NOMO-1 (cell line): ENCODE results near the gene ARHGAP10.
"Not testable (repeated sequence)": the region's sequence is repeated elsewhere in the genome, so short reads cannot be mapped to it uniquely, and the experiment has no call there.

ENCODE experiments used
- DNase-seq, 2 experiments: peaks; one replicate each; lab custom pipeline; 2025; ENCODE audit not compliant: unreplicated experiment in 2 of 2; lab: John Stamatoyannopoulos, UW

ARHGAP10 gene

DNA sequence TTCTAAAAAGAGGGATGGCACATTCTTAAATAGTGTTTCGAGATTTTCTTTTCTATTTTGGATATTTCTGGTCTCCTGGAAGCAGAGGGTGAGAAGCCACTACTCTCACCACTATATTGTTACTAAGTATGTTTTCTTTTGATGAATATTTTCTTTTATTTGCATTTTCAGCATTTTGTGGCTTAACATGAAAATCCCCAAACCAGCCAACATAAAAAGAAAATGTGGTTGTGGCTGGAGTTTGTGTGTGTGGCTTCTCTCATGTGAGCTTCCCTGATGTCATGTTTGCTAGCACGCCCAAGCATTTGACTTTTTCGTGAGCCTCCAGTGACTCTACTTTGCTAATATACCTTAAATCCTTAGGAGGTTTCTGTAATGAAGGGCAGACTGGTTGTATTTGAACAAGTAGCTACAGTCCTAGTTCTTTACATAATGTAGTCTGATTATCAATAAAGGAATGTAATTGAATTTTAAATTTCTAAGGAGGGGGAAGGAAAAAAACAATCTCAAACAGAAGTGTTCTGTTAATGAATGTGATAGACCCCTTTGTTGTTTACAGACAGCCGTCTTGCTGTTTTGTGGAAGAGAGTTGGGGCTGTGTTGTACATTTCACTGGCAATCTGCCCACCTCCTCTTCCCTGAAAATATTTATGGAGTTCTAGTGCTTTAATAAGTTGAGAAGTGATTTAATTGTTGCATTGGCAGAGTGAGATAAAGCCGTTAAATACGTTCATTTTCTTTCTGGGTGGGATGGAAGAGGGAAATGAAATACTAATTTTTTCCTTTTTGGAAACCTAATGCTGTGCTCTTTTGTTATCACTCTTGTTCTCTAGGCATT is 114.6 kb downstream of the ARHGAP10 start:
- DNase-seq, result no peak

DNA sequence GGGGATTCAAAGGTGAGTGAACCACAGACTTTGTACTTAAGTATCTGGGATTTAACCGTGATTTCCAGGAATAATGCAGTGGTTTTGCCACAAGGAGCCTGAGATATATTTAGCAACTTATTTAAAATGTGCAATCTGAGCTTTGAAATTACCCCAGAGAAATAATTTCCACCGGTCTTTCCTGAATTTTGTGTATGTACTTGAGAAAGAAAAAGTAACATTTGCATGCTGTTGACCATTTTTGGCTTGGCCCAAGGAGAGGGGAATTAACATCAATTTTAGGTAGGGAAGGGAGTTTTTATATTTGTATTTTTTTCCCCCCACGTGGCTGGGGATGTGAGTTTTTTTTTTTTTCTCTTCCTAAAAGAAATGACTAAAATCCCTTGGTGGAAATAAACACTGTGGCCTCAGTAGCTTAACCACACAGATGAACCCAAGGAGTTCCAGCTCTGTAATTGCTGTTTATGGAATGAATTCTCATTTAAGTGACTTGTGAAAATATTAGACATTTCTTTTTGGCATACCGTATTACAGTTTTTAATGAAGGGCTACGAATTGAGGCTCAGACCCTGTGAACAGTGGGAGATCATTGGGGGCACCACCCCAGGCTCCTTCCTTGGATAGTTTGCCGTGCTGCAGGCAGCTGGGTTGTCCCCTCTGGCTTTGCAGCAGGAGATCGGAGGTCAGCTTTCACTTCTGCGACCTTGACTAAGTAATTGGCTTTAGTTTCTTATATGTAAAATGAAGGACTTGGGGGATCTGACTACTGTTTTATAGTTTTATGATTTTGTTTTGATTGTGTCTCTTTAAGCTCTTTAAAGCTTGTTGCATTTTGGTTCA is 116.1 kb downstream of the ARHGAP10 start:
- no peak for DNase-seq

DNA sequence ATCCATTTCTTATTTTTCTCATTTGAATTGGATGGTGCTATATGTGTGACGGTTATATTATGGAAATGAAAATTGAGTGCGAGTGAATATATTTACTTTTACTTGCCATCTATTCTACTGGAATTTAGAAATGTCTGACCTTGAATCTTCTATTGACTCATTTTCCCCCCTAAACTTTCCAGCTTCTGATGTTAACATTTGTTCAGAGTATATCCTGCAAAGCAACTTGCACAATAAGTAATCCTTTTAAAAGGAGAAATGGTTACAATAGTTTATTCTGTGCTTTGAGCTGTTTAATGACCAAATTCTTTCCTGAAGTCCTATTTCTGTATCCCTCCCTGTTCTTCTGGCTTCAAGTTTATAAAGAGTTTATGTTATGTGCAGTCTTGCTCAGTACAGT is 116.7 kb downstream of the ARHGAP10 start:
- DNase-seq, result no peak

DNA sequence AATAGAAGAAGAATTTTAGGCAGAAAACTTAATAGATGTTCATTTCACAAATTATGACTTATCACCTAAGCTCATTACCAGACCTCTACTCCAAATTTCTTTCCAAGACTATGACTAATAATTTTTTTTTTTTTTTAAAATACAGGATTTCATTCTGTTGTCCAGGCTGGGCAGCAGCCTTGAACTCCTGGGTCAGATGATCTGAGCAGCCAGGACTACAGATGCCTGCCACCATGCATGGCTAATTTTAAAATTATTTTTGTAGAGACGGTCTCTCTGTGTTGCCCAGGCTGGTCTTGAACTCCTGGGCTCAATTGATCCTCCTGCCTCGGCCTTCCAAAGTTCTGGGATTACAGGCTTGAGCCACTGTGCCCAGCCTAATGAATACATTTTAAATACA is 119.2 kb downstream of the ARHGAP10 start:
- no peak for DNase-seq

DNA sequence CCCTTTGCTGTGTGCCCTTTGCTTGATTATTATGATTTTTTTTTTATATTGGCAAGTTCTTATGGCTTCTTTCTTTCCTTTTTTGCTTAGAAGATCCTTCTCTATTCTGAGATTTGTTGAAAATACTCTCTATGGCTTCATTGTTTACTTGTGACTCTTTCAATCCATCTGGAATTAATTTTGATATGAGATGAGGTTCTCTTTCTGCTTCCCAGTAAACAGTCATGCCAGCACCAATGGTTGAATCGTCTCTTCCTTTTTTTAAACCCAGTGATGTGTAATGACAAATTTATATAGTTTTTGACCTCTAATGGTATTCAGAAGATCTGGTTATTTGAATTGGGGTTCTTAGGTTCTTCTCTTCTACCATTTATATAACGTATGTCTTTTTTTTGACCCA is 121.8 kb downstream of the ARHGAP10 start:
- DNase-seq, result no peak

DNA sequence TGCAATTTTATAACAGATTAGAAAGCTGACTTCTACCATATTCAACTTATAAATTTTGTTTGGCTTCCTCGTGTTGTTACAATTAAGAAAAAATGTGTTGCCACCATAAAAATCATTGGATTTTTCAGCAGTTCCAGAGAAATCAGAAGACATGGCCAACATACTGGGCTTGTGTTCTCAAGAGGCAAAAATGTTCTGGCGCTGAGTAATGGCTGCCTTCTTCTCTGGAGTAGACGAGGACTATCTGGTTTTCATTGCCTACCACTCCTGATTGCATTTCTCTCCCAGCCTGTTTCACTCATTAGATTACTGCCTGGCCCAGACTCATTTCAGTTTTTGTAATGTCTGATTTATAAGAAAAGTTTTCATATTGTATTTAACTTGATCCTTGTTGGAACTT is 122.3 kb downstream of the ARHGAP10 start:
- DNase-seq, result no peak

DNA sequence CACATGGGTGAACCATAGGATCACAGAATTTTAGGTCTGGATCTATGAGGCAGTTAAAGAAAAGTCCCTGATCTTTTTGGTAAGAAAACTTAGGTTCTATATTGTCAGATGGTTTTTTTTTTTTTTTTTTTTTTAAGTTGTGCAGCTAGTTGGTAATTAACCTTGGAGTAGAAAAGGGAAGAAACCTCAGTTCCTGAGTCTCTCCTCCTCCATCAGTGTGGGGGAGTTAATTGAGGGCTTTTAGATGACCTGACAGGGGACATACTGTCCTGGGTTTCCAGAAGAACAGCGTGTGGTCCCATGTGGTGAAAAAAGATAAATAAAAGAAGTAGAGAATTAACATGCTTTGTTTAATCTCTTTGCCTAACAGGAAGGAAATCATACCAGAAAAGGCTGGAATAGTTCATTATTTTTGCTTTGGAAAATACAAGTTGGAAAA is 123.7 kb downstream of the ARHGAP10 start:
- DNase-seq, result peak in 1 of 2 experiments; percentile 13

DNA sequence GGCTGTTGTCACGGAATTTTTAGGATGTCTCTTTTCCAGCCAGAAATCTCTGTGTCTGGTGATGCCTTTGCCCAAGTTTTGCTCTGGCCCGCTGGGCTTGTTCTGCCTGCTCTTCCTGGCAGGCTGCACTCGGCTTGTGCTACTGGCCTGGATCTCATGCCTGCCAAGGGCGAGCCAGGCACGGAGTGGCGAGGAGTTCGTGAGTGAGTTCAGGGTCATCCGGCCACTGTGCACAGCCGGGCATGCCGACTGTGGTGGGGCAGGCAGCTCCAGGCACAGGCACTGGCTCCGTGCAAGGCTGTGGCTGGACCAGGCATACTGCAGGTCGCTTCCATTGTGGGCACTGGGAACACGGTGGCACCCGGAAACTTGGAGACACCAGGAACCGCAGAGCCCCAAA is 129.1 kb downstream of the ARHGAP10 start:
- no peak for DNase-seq

DNA sequence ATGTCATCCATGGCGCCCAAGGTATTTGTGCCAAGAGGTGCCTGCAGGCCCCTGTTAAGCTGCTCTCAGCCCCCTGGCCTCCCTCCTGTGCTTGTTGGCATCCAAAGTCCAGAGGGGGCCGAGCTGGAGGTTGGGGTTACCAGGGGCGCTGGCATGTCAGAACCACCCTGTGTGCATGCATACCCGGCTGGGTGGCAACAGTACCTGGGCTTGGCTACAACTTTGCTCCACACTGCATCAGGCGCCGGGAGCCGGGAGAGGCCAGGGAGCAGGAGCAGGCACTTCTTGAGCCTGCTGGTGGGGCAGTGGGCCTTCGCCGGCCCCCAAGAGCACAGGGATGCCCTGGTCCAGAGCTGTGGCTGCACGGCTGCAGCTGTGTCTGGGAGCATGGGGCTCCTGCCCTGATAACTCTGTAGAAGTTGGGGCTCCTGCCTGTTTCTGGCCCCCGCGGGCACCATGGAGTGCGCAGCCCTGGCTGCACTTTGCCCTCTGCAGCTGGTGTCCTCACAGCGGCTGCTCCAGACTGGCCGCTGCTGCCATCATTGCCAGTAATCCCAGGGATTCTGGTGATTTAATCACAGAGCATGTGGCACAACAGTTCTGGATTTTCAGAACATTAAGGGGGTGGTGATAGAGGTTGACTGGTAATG is 130.3 kb downstream of the ARHGAP10 start:
- no peak for DNase-seq

DNA sequence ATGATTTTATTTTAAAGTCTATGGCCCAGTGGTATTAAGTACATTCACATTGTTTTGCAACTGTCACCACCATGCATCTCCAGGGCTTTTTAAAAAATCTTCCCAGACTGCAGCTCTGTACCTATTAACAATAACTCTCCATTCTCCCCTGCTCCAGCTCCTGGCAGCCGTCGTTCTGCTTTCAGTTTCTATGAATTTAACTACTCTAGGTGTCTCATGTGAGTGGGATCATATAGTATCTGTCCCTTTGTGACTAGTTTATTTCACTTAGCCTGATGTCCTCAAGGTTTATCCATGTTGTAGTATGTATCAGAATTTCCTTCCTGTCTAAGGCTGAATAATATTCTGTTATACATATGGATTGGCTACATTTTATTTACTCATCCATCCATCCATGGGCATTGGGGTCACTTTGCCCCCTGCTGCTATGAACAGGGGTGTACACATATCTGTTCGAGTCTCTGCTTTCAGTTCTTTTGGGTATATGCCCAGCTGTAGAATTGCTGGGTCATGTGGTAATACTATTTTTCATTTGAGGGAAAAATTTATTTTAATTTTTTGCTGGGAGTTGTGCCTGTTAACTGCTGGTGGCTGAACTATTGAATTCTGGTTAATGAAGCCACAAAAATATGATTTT is 131.3 kb downstream of the ARHGAP10 start:
- DNase-seq, result no peak

DNA sequence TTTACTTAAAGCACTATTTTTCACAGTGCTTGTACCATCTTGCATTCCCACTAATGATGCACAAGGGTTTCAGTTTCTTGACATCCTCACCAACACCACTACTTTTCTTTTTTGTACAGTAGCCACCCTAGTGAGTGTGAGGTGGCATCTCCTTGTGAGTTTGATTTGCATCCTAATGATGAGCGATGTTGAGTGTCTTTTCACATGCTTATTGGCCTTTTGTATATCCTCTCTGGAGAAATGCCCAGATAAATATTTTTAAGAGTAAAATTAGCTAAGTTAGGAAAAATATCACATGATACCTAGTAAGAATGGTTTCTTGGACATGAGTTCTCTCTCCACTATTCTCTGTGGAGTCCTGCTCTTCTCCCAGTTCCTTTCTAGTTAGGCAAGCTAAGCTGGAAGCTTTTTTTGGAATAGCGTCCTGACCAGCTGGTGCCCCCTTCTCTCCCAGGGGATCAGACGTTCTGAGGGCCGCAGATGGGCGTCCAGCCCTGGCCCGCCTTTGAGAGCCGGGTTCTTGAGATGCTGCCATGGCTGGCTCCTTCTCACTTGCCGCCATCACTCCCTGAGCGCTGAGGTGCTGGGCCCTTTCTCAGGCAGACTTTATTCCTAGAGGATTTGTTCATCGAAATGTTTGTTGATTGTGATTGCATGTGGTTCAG is 132.1 kb downstream of the ARHGAP10 start:
- no peak for DNase-seq

DNA sequence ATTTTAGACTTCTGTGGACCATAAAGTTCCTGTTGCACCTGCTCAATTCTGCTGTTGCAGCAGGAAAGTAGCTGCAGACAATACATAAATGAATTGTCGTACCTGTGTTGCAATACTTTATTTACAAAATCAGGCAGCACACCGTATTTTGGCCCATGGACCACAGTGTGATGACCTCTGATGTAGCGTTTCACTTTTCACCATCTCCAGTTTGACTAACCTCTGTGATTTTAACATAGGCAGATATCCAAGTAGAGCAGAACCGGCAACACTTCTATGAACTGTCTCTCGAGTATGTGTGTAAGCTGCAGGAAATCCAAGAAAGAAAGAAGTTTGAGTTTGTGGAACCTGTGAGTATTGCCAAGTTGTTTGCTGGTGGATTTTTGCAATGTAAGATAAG is 132.7 kb downstream of the ARHGAP10 start:
- DNase-seq, result no peak

DNA sequence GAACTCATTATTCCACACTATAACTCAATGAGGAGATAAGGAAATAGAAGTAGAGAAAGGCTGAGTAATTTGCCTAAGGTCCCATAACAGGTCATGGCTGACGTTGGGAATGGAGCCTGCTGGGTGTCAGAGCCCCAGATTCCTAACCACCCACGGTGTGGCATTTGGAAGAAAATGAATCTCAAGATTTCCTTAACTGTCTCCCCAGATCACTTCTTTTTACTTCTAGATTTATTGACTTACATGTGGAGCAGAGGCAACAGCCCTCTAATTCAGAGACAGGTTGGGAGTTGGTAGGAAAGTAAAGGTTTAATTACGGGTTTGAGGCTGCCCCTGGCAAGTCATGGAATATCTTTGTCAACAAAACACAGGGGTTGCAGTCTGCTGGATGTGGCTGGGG is 134.0 kb downstream of the ARHGAP10 start:
- no peak for DNase-seq

DNA sequence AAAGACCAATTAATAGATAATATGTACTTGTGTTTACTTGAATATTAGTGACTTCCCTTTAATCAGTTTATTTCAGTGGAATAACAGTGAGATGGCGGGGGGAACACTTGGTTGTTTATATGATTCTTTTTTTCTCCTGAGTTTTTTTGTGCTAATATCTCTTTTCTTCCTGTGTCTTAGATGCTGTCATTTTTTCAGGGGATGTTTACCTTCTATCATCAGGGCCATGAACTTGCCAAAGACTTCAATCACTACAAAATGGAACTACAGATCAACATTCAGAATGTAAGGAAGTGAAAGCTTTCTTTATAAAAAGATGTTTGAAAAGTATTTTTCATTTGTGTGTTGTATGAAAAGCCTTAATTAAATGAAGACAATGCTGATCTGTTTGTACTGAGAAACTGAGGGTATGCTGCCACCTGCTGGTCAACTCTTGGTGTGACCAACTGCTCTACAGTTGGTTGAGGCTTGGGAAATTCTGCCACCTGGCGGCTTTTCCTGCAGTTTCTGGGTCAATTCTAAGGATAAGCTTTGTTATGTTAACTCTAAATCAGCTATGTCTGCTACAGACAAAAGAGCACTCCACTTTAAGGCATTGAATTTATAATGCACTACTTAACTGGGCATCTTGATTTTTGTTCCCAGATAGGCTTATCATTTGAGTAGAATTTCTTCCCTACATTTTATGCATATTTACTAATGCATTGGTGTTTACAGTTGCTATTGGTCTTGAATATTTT is 134.8 kb downstream of the ARHGAP10 start:
- peak; percentile 45 to 75 for DNase-seq

DNA sequence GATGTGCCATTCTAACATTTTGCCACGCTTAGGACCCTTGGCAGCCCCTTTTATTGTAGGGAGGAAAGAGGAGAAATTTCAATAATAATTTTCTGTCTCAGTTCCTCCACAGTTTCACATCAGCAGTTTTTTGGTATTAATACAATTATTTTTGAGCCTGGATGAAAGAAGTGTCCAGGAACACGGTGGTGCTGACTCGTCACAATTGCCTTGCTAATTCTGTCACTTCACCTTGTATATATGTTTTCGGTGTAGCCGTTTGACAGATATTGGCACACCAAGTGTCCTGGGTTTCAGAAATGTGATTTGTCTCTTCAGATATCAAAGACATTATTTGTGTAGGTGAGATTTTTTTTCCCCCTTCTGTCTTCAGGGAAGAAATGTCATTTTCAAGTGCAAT is 142.2 kb downstream of the ARHGAP10 start:
- no peak for DNase-seq

DNA sequence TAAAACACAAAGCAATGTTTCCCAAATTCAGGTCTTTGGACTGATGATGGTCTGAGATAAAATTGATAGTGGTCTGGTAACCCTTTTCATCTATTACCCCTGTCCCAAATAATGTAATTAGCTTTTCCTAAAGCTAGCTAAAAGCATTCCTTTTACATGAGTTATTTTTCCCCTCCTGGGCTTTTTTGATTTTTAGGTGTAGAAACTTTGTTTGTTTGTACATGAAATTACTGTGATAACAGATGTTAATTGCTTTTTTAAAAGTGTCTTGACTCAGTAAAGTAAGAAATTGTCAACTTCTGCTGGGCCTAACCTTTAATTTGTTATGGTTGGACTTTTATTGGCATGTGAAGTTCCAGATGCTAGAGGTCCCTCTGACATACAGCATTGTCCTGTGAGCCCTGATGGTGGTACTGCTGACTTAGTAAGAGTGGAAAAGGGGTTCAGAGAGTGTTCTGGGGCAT is 145.5 kb downstream of the ARHGAP10 start:
- DNase-seq, result no peak

DNA sequence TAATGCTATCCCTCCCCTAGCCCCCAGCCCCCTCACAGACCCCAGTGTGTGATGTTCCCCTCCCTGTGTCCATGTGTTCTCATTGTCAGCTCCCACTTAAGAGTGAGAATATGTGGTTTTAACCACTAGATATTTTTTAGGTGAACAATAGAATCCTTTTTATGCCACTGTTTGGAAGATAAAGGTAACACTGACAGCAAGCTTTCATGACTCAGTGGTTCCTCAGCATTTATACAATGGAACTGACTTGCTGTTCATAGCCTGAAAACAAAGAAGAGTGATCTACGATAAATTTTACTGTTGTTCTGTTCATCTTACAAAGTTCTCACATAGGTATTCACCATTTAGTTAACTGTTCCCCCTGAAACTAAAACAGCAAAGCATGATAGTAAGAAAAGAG is 147.8 kb downstream of the ARHGAP10 start:
- no peak for DNase-seq

DNA sequence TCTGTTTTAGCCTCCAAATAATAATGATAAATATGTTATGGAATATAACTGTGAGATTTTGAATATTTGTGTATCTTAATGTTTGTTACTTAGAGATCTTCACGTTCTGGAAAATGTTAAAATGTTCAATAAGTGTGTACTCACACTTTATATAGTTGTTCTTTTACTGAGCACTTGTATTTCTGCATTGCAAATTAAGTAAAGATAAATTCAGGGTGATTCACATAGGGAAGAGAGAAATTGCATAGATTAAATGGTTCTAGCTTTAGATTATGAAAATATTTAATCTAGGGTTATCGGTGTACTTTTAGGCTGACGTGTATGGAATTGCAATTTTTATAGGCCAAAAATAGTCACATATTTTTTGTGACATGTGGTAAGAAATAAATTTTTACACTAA is 148.6 kb downstream of the ARHGAP10 start:
- DNase-seq, result no peak

DNA sequence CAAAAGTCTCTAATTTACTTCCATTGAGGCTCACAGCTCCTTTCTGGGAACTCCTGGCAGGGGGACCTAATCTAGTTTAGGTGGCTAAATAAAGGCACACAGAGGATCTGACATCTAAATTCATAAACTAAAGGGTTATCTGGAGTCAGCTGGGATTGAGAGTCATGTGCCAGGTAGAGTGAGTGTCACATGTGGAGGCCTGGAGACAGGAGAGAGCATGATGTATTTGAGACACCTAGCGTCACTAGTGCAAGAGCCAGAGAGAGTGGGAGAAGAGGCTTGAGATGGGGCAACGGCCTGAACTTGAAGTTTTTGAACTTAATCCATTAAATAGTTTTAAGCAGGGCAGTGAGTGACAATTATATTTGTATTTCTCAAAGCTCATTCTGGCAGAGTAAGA is 152.6 kb downstream of the ARHGAP10 start:
- no peak for DNase-seq

DNA sequence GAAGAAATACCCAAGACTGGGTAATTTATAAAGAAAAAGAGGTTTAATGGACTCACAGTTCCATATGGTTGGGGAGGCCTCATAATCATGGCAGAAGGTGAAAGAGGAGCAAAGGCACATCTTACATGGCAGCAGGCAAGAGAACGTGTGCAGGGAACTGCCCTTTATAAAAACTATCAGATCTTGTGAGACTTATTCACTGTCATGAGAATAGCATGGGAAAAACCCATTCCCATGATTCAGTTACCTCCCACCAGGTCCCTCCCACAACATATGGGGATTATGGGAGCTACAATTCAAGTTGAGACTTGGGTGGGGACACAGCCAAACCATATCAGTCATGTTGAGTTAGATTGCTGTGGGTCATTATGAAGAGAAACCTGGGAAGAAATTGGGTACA is 153.3 kb downstream of the ARHGAP10 start:
- DNase-seq, result not testable (repeated sequence)
